Measurements from ENCODE around the gene FNDC8. TPM values are rescaled to one million over a fixed set of nuclear protein-coding genes. Genes with fewer than 3 reads are reported as not detected.

The FNDC8 gene
- total and polyA plus RNA-seq, 2 of the 8 experiments (the other 6 are each of a cell fraction or from before 2014, with no cell fraction given) = not detected

DNA sequence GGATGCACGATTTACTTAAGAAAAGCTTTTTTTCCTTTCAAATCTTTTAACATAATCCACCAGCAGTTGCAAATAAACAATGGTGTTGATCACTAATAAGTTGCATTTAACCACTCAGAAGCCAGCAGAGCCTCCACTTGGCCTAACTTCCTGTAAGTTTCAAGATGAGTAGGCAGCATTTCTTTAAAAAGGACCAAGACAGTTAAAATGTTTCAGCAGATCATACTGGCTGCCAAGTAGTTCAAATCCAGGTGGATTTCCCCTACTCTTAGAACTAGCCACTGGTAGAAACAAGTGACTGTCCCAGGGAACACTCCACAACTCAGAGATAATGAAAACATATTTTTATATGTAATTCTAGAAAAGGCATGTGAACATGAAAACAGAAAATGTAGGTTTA, 40.9 kb upstream of the FNDC8 start (continued):
- TF ChIP-seq, protein P1, sequence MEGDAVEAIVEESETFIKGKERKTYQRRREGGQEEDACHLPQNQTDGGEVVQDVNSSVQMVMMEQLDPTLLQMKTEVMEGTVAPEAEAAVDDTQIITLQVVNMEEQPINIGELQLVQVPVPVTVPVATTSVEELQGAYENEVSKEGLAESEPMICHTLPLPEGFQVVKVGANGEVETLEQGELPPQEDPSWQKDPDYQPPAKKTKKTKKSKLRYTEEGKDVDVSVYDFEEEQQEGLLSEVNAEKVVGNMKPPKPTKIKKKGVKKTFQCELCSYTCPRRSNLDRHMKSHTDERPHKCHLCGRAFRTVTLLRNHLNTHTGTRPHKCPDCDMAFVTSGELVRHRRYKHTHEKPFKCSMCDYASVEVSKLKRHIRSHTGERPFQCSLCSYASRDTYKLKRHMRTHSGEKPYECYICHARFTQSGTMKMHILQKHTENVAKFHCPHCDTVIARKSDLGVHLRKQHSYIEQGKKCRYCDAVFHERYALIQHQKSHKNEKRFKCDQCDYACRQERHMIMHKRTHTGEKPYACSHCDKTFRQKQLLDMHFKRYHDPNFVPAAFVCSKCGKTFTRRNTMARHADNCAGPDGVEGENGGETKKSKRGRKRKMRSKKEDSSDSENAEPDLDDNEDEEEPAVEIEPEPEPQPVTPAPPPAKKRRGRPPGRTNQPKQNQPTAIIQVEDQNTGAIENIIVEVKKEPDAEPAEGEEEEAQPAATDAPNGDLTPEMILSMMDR (IDR thresholded peaks at IDR 0.05; ENCODE audit: control extremely low read depth in 1 of 3, insufficient read depth in 1 of 3, low read depth in 1 of 3, low read length in 3 of 3) = no peak
- TF ChIP-seq MAFK (IDR thresholded peaks at IDR 0.05; ENCODE audit: low read depth, low read length) (no peak), SP4 (IDR thresholded peaks at IDR 0.05; ENCODE audit: low read length) (no peak)
